Prostate gland (tissue), 2 donors: ENCODE measurements around the gene SH3TC1.

Source experiments
- CTCF ChIP-seq, 4 experiments: fragments of 200-600 bp in 2 of 4; fragments of 450-650 bp in 2 of 4; sonication (generic) in 2 of 4; IDR thresholded peaks; 1 replicate in 3 of 4; 2 replicates in 1 of 4; pipeline ENCODE4 v1.5.1; 2016 to 2019; ENCODE audit warnings: antibody characterized with exemption in 4 of 4, mild to moderate bottlenecking in 2 of 4, moderate library complexity in 2 of 4
- POLR2A ChIP-seq: fragments of 450-650 bp; IDR thresholded peaks from one replicate; pipeline ENCODE4 v1.6.1; 2016; ENCODE audit warnings: antibody characterized with exemption, mild to moderate bottlenecking

GRCh38 chr4:8168232-8168631, 30.9 kb upstream of the SH3TC1 start:
- TF ChIP-seq CTCF (IDR thresholded peaks at IDR 0.05), result no peak
- TF ChIP-seq POLR2A, result no peak
